ENCODE results near the gene SNAPC3. TPM values are rescaled to one million over a fixed set of nuclear protein-coding genes. Genes with fewer than 3 reads are reported as not detected.
"Not testable (repeated sequence)": the region's sequence is repeated elsewhere in the genome, so short reads cannot be mapped to it uniquely, and the experiment has no call there.

Gene SNAPC3
- total RNA-seq, 1 donor from 2014 or later, result 12.9 TPM

DNA sequence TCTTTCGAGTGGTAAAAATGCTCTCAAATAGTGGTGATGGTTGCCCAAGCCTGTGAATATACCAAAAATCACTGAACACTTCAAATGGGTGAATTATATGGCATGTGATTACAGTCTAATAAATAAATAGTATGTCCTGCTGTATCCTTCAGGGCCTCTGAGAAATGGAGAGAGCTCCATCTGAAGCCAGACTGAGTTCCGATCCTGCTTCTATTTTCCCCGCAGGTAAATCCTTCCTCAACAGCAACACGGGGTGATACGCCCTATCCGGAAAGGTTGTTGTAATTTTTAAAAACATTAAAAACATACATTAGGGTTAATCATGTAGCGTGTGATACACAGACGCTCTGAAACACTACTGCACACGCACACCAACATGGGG is 695 bp upstream of the SNAPC3 start:
- ATAC-seq (no peak), DNase-seq (ENCODE audit: low spot score) (no peak)

GRCh38 chr9:15423231-15423985 is 732 bp downstream of the SNAPC3 start:
- peak; percentile 56 for ATAC-seq
- DNase-seq (ENCODE audit: low spot score), result no peak

DNA sequence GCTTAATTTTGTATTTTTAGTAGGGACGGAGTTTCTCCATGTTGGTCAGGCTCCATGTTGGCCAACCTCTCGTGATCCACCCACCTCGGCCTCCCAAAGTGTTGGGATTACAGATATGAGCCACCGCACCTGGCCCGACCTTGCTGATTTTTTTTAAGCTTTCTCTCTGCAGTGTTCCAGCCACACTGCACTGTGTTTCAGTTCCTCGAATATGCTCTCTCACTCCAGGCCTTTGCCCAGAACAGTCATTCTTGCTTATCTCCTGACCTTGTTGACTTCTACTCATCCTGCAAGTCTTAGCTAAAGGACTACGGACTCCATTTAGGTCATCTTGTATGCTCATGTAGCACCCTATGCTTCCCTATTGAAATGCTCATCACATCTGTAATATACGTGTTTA is 3.3 kb downstream of the SNAPC3 start:
- ATAC-seq (no peak), DNase-seq (ENCODE audit: low spot score) (no peak)

DNA sequence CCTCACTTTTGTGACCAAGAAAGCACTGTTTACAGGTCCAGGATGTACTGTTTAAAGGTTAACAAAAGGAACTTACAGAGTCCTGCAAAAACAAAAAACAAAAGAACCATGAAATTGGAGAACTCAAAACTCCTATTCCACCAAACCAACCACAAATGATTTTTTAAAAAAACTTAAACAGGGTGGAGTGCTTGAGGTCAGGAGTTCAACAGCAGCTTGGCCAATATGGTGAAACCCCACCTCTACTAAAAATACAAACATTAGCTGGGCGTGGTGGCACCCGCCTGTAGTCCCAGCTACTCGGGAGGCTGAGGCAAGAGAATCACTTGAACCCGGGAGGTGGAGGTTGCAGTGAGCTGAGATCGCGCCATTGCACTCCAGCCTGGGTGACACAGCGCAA is 5.0 kb downstream of the SNAPC3 start:
- DNase-seq (ENCODE audit: low spot score); ATAC-seq: not testable (repeated sequence)

- DNase-seq (ENCODE audit: low spot score) (no peak), ATAC-seq (peak; percentile 73)
Measured at GRCh38 chr9:15430920-15431844, 8.5 kb downstream of the SNAPC3 start.

GRCh38 chr9:15433191-15433590 is 10.5 kb downstream of the SNAPC3 start:
- ATAC-seq (no peak), DNase-seq (ENCODE audit: low spot score) (no peak)

DNA sequence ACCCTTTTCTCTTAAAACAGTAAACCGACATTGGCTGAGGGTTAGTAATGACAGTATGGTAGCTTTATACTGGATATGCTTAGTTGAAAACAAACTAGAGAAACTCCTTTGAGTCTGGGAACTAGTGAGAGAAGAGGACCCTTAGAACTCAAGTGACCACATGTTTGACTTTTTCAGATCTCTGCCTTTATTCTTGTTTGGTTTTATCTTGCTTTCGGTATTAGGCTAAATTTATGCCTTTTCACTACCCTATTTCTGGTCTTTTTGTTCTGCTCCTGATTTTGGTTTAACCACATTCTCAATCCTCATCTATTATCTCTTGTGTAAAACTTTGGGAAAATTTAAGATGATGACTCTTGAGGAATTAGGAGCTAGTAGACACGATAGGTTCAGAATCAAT is 11.0 kb downstream of the SNAPC3 start:
- DNase-seq (ENCODE audit: low spot score) (no peak), ATAC-seq (no peak)

DNA sequence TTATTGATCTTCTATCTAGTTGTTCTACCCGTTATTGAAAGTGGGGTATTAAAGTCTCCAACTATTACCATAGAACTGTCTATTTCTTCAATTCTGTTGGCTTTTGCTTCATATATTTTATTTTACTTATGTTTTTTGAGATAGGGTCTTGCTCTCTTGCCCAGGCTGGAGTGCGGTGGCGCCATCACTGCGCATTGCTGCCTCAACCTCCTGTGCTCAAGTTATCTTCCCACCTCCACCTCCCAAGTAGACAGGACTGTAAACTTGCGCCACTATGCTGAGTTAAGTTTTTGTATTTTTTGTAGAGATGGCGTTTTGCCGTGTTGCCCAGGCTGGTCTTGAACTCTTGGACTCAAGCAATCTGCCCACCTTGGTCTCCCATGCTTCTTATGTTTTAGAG is 16.2 kb downstream of the SNAPC3 start:
- ATAC-seq (no peak), DNase-seq (ENCODE audit: low spot score) (no peak)

DNA sequence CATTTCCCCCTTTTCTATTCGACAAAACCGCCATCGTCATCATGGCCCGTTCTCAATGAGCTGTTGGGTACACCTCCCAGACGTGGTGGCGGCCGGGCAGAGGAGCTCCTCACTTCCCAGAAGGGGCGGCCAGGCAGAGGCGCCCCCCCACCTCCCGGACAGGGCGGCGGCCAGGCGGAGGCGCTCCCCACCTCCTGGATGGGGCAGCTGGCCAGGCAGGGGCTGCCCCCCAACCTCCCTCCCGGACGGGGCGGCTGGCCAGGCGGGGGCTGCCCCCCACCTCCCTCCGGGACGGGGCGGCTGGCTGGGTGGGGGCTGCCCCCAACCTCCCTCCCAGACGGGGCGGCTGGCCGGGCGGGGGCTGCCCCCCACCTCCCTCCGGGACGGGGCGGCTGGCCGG is 19.2 kb downstream of the SNAPC3 start:
- ATAC-seq; DNase-seq (ENCODE audit: low spot score): not testable (repeated sequence)

DNA sequence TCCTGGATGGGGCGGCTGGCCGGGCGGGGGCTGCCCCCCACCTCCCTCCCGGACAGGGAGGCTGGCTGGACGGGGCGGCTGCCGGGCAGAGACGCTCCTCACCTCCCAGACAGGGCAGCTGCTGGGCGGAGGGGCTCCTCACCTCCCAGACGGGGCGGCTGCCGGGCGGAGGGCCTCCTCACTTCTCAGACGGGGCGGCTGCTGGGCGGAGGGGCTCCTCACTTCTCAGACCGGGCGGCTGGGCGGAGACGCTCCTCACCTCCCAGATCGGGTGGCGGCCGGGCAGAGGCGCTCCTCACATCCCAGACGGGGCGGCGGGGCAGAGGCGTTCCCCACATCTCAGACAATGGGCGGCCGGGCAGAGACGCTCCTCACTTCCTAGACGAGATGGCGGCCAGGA is 19.6 kb downstream of the SNAPC3 start:
- not testable (repeated sequence) for ATAC-seq; DNase-seq (ENCODE audit: low spot score)

- ATAC-seq (no peak), DNase-seq (ENCODE audit: low spot score) (no peak)
Measured at GRCh38 chr9:15444141-15444540, 21.5 kb downstream of the SNAPC3 start.

GRCh38 chr9:15453956-15454355 is 31.3 kb downstream of the SNAPC3 start:
- ATAC-seq, result no peak

GRCh38 chr9:15461056-15461455 is 38.4 kb downstream of the SNAPC3 start:
- DNase-seq (ENCODE audit: low spot score) (no peak), ATAC-seq (no peak)

More at GRCh38 chr9:15453956-15454355, 31.3 kb downstream of the SNAPC3 start:
- DNase-seq (ENCODE audit: low spot score), result no peak

- DNase-seq (ENCODE audit: low spot score) (no peak), ATAC-seq (no peak)
Measured at GRCh38 chr9:15461601-15462000, 38.9 kb downstream of the SNAPC3 start.

GRCh38 chr9:15468145-15468544 is 45.5 kb downstream of the SNAPC3 start:
- DNase-seq (ENCODE audit: low spot score) (no peak), ATAC-seq (no peak)

- DNase-seq (ENCODE audit: low spot score) (no peak), ATAC-seq (no peak)
Measured at GRCh38 chr9:15469406-15469805, 46.7 kb downstream of the SNAPC3 start.

- no peak for DNase-seq (ENCODE audit: low spot score)
- ATAC-seq, result no peak
Measured at GRCh38 chr9:15469862-15470261, 47.2 kb downstream of the SNAPC3 start.

GRCh38 chr9:15475923-15476536 is 53.4 kb downstream of the SNAPC3 start:
- no peak for DNase-seq (ENCODE audit: low spot score)
- ATAC-seq, result no peak

GRCh38 chr9:15480028-15480427 is 57.4 kb downstream of the SNAPC3 start:
- ATAC-seq (peak; percentile 52), DNase-seq (ENCODE audit: low spot score) (no peak)

DNA sequence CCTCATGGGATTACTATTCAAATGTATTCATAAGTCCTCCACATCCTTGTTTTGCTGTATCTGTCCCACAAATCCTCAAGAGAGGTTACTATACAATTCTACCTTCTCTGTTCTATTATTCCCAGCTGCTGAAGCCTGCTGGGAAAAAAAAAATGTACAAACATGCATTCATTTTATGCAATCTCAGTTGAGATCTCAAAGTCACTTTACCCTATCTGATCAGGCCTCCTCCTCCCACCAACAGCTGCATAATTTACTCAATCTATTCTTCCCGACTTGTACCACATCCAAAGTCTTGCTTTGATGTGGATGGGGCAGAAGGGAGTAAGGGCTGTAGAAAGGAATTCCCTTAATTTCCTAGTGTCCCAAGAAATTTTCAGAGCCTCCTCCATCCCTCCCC is 59.5 kb downstream of the SNAPC3 start:
- no peak for ATAC-seq
- DNase-seq (ENCODE audit: low spot score), result no peak

- DNase-seq (ENCODE audit: low spot score), result no peak
- ATAC-seq, result no peak
Measured at GRCh38 chr9:15484802-15485201, 62.1 kb downstream of the SNAPC3 start.
